Mucosa of rectum (tissue), 2 donors: ENCODE measurements around the gene HES6.

Experiments used
- H3K27ac ChIP-seq, 2 donors: one replicate each; pipeline ENCODE4 v1.7.0; 2013; ENCODE audit warnings: inconsistent platforms in 2 of 2, low read depth in 2 of 2, low read length in 2 of 2
- H3K27me3 ChIP-seq, 2 donors: one replicate each; pipeline ENCODE4 v1.7.0; 2013; ENCODE audit warnings: low read length in 2 of 2; ENCODE audit not compliant: control insufficient read depth in 2 of 2, insufficient read depth in 2 of 2
- H3K36me3 ChIP-seq, 2 donors: one replicate each; pipeline ENCODE4 v1.7.0; 2013; ENCODE audit warnings: low read length in 2 of 2; ENCODE audit not compliant: control insufficient read depth in 2 of 2, insufficient read depth in 2 of 2
- H3K4me1 ChIP-seq, 2 donors: one replicate each; pipeline ENCODE4 v1.7.0; 2013; ENCODE audit warnings: low read length in 2 of 2, mild to moderate bottlenecking in 1 of 2; ENCODE audit not compliant: control insufficient read depth in 2 of 2, insufficient read depth in 2 of 2
- H3K4me3 ChIP-seq, 2 donors: one replicate each; pipeline ENCODE4 v1.7.0; 2013; ENCODE audit warnings: low read length in 2 of 2
- H3K9ac ChIP-seq, 2 donors: one replicate each; pipeline ENCODE4 v1.7.0; 2013; ENCODE audit warnings: low read length in 2 of 2, low read depth in 1 of 2, mild to moderate bottlenecking in 1 of 2
- H3K9me3 ChIP-seq, 2 donors: one replicate each; pipeline ENCODE4 v1.7.0; 2013; ENCODE audit warnings: low read length in 2 of 2; ENCODE audit not compliant: control insufficient read depth in 2 of 2
- donor health status: healthy.
- donor health status: Normal muscosa, but diverticular disease.

Gene HES6

GRCh38 chr2:238254095-238254723, 14.4 kb upstream of the HES6 start:
- Histone ChIP-seq H3K9me3 (no peaks in the 10 kb centered on the region), H3K9ac (no peak overlapping the region), H3K27ac (no peak overlapping the region), H3K27me3 (no peaks in the 10 kb centered on the region), H3K36me3 (peaks cover 89 to 91% of the 10 kb centered on the region in 2 donors), H3K4me3 (no peak overlapping the region), H3K4me1 (no peaks in the 10 kb centered on the region)

DNA sequence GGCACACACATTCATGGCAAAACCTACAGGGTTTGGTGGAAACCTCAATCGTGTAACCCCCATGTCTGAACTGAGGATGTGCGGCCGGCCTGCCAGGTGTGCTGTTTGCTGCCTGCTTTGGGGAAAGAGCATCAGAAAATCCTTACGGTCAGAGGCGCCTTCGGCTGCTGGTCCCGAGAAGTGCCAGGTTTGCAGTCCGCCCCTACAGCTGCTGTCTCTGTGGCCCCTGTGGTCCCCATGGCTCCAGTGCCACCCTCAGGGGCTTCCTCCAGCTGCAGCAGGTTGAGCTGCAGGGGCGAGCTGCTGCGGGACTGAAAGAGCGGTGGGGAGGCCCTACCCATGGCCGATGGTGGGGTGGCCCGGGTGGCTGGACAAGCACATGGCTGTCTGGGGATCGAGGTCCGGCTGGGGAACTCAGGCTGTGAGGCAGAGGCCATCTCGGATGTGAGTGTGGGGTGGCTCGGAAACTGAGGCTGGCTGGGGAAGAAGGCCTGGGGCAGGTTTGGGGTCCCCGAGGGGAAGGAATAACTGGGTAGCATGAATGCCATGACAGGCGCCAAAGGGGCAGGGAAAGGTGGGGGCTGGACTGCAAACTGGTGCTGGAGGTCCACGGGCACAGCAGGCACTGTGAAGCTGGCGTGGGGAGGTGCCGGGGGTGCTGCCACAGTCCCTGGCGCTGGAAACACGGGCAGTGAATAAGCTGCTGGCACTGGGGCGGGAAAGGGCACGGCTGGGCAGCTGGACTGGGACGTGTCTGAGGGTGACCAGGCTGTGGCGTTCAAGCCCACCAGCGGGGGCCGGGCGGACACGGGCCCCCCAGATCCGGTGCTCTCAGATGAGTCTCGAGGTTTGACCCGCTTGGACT, 13.2 kb upstream of the HES6 start:
- Histone ChIP-seq H3K9me3 (no peaks in the 10 kb centered on the region), H3K4me1 (no peaks in the 10 kb centered on the region), H3K27me3 (no peaks in the 10 kb centered on the region), H3K9ac (no peak overlapping the region), H3K27ac (no peak overlapping the region), H3K36me3 (peaks cover 83 to 84% of the 10 kb centered on the region in 2 donors), H3K4me3 (no peak overlapping the region)

DNA sequence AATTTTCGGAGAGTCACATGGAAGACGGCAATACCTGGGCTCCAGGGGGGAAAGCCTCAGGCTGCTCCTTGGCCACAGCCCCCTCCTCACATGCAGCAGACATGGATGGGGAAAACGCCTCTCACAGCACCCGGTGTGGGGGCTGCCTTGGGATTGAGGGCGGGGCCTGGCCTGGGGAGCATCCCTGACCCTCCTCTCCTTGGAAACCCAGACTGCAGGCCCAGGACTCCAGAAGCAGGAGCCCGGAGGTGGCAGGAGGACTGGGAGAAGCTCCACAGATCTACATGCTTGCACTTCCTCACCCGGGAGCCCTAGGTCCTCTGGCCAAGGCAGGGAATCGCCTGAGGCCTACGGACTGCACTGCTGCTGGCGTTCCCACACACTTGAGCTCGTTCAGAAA, 12.1 kb upstream of the HES6 start:
- peaks cover 87 to 88% of the 10 kb centered on the region in 2 donors for H3K36me3 ChIP-seq
- H3K27me3 ChIP-seq, result no peaks in the 10 kb centered on the region
- no peak overlapping the region for H3K4me3 ChIP-seq
- no peak overlapping the region for H3K27ac ChIP-seq
- H3K9ac ChIP-seq, result no peak overlapping the region
- no peaks in the 10 kb centered on the region for H3K4me1 ChIP-seq
- no peaks in the 10 kb centered on the region for H3K9me3 ChIP-seq

DNA sequence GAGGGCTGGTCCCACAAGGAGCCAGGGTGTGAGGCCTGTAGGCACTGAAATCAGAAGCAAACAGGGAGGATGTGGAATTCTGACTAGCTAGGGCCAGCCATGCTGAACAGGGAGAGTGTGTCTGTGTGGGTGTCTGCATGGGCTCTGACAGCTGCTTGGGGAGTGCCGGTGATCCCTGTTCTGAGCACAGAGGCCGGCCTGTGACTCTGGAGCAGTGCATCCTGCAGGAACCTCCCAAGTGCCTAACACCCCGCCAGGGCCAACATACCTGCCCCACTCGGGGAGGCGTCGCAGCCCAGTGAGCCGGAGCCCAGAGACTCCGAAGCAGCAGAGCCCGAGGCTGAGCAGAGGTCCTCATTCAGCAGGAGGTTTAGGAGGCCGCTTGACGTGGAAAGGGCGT, 11.5 kb upstream of the HES6 start:
- no peak overlapping the region for H3K4me3 ChIP-seq
- no peaks in the 10 kb centered on the region for H3K9me3 ChIP-seq
- no peaks in the 10 kb centered on the region for H3K27me3 ChIP-seq
- H3K27ac ChIP-seq, result no peak overlapping the region
- no peaks in the 10 kb centered on the region for H3K4me1 ChIP-seq
- H3K9ac ChIP-seq, result no peak overlapping the region
- H3K36me3 ChIP-seq, result peaks cover 85 to 86% of the 10 kb centered on the region in 2 donors

- Histone ChIP-seq H3K9me3 (no peaks in the 10 kb centered on the region), H3K27ac (no peak overlapping the region), H3K4me1 (no peaks in the 10 kb centered on the region), H3K27me3 (no peaks in the 10 kb centered on the region), H3K36me3 (peaks cover 83 to 86% of the 10 kb centered on the region in 2 donors), H3K4me3 (no peak overlapping the region), H3K9ac (no peak overlapping the region)
Measured at GRCh38 chr2:238250896-238251295, 11.1 kb upstream of the HES6 start.

- Histone ChIP-seq H3K36me3 (peaks cover 69 to 70% of the 10 kb centered on the region in 2 donors), H3K9me3 (no peaks in the 10 kb centered on the region), H3K27me3 (no peaks in the 10 kb centered on the region)
Measured at GRCh38 chr2:238247841-238248453, 8.1 kb upstream of the HES6 start.

GRCh38 chr2:238247002-238247822, 7.4 kb upstream of the HES6 start:
- H3K27me3 ChIP-seq, result no peaks in the 10 kb centered on the region
- no peak overlapping the region for H3K4me3 ChIP-seq
- H3K9me3 ChIP-seq, result no peaks in the 10 kb centered on the region
- H3K36me3 ChIP-seq, result peaks cover 62 to 63% of the 10 kb centered on the region in 2 donors
- no peak overlapping the region for H3K9ac ChIP-seq
- H3K27ac ChIP-seq, result no peak overlapping the region
- peaks cover 14 to 15% of the 10 kb centered on the region in 2 donors for H3K4me1 ChIP-seq

More at GRCh38 chr2:238247841-238248453, 8.1 kb upstream of the HES6 start:
- Histone ChIP-seq H3K9ac (no peak overlapping the region), H3K4me1 (peaks cover 6 to 7% of the 10 kb centered on the region in 2 donors), H3K4me3 (no peak overlapping the region), H3K27ac (no peak overlapping the region)

DNA sequence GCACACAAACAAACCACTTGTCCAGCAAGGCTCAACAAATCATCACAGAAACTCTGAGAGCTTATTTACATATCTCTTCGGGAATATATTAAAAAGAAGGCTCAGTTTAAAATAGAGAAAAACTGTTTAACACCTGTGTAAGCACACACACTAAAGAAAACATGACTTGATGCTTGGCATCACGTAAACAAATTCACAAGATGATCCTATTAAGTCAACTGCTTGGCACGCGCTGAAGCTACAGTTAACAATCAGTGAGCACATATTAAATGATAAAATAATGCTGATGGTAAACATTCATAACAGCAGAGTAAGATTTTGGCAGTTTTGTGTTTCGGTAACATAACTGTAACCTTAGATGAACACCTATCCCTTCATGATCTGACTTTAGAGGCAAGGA, 4.3 kb upstream of the HES6 start:
- H3K4me1 ChIP-seq, result peaks cover 14 to 28% of the 10 kb centered on the region in 2 donors
- no peak overlapping the region for H3K9ac ChIP-seq
- no peaks in the 10 kb centered on the region for H3K9me3 ChIP-seq
- no peak overlapping the region for H3K4me3 ChIP-seq
- H3K36me3 ChIP-seq, result peaks cover 35 to 38% of the 10 kb centered on the region in 2 donors
- H3K27me3 ChIP-seq, result no peaks in the 10 kb centered on the region
- no peak overlapping the region for H3K27ac ChIP-seq

GRCh38 chr2:238243496-238244076, 3.7 kb upstream of the HES6 start:
- Histone ChIP-seq H3K4me3 (no peak overlapping the region), H3K4me1 (peaks cover 16 to 28% of the 10 kb centered on the region in 2 donors), H3K27me3 (no peaks in the 10 kb centered on the region), H3K27ac (peak overlapping the region; percentile 31 to 74), H3K9me3 (no peaks in the 10 kb centered on the region), H3K36me3 (peaks cover 32 to 35% of the 10 kb centered on the region in 2 donors), H3K9ac (no peak overlapping the region)
